HG02763 (cell line): Measurements from ENCODE around the gene SLC6A13.
"Not testable (repeated sequence)": the region's sequence is repeated elsewhere in the genome, so short reads cannot be mapped to it uniquely, and the experiment has no call there.

ENCODE experiments used
- ATAC-seq: cut with Tn5 transposase; IDR thresholded peaks from one replicate; pipeline ENCODE4 v1.9.1; 2021; ENCODE audit warnings: mild to moderate bottlenecking, moderate library complexity; ENCODE audit not compliant: unreplicated experiment

Gene SLC6A13

GRCh38 chr12:262817-263216 is at the start of gene SLC6A13:
Gene SLC6A13, minus strand, starts transcription at chr12:262836. Its CDS starts 2,784 bp downstream, at chr12:260052.
- no peak for ATAC-seq

GRCh38 chr12:308511-308910 is 45.9 kb upstream of the SLC6A13 start:
- no peak for ATAC-seq

- ATAC-seq, result no peak
These were observed 44.8 kb upstream of the SLC6A13 start for GRCh38 chr12:307406-307805.

GRCh38 chr12:304805-305204 is 42.2 kb upstream of the SLC6A13 start:
- ATAC-seq, result no peak

GRCh38 chr12:302766-303165 is 40.1 kb upstream of the SLC6A13 start:
- not testable (repeated sequence) for ATAC-seq

GRCh38 chr12:300166-300565 is 37.5 kb upstream of the SLC6A13 start:
- ATAC-seq, result not testable (repeated sequence)

- ATAC-seq, result not testable (repeated sequence)
These were observed 36.9 kb upstream of the SLC6A13 start for GRCh38 chr12:299511-299910.

- not testable (repeated sequence) for ATAC-seq
These were observed 35.4 kb upstream of the SLC6A13 start for GRCh38 chr12:298059-298458.

GRCh38 chr12:295132-295531 is 32.5 kb upstream of the SLC6A13 start:
- no peak for ATAC-seq

GRCh38 chr12:293199-293598 is 30.6 kb upstream of the SLC6A13 start:
- no peak for ATAC-seq

GRCh38 chr12:292186-292585 is 29.6 kb upstream of the SLC6A13 start:
- ATAC-seq, result no peak

GRCh38 chr12:291153-291723 is 28.6 kb upstream of the SLC6A13 start:
- no peak for ATAC-seq

- no peak for ATAC-seq
These were observed 26.1 kb upstream of the SLC6A13 start for GRCh38 chr12:288687-289086.

- ATAC-seq, result no peak
These were observed 24.1 kb upstream of the SLC6A13 start for GRCh38 chr12:286531-287300.

- no peak for ATAC-seq
These were observed 15.4 kb upstream of the SLC6A13 start for GRCh38 chr12:278046-278445.

- no peak for ATAC-seq
These were observed 13.2 kb upstream of the SLC6A13 start for GRCh38 chr12:275812-276211.

- ATAC-seq, result no peak
These were observed 10.7 kb upstream of the SLC6A13 start for GRCh38 chr12:273382-273781.

GRCh38 chr12:272942-273341 is 10.3 kb upstream of the SLC6A13 start:
- no peak for ATAC-seq

GRCh38 chr12:271161-271560 is 8.5 kb upstream of the SLC6A13 start:
- no peak for ATAC-seq

- ATAC-seq, result no peak
These were observed 6.6 kb upstream of the SLC6A13 start for GRCh38 chr12:269191-269590.

GRCh38 chr12:268483-268840 is 5.8 kb upstream of the SLC6A13 start:
- no peak for ATAC-seq

- ATAC-seq, result no peak
These were observed 5.2 kb upstream of the SLC6A13 start for GRCh38 chr12:267581-268482.
